OCI-LY1 (cell line): ENCODE results near the gene ALDH3B2.

ENCODE experiments used
- H2AFZ ChIP-seq: fragments of 200-600 bp; sonication (generic), shearing (Covaris generic); 2 replicates; pipeline ENCODE4 v1.6.0; 2014; ENCODE audit warnings: antibody characterized with exemption, mild to moderate bottlenecking, low read length
- H3F3A ChIP-seq: fragments of 200-600 bp; sonication (generic), shearing (Covaris generic); 2 replicates; pipeline ENCODE4 v1.6.0; 2014; ENCODE audit warnings: mild to moderate bottlenecking, antibody characterized with exemption, low read length, moderate library complexity; ENCODE audit not compliant: insufficient read depth
- H3K27ac ChIP-seq: fragments of 200-600 bp; sonication (generic); 2 replicates; pipeline ENCODE4 v1.5.1; 2014; ENCODE audit warnings: low read length, mixed run types, mild to moderate bottlenecking, low read depth; ENCODE audit not compliant: poor library complexity, severe bottlenecking
- H3K27me3 ChIP-seq: fragments of 200-600 bp; sonication (generic); 2 replicates; pipeline ENCODE4 v1.6.0; 2014; ENCODE audit warnings: antibody characterized with exemption, mild to moderate bottlenecking, low read length, moderate library complexity; ENCODE audit not compliant: insufficient read depth
- H3K36me3 ChIP-seq: fragments of 200-600 bp; sonication (generic); 2 replicates; pipeline ENCODE4 v1.6.1; 2014; ENCODE audit warnings: mild to moderate bottlenecking, antibody characterized with exemption, low read length, moderate library complexity, mixed read lengths; ENCODE audit not compliant: insufficient read depth
- H3K4me1 ChIP-seq: fragments of 200-600 bp; sonication (generic); 2 replicates; pipeline ENCODE4 v1.5.1; 2014; ENCODE audit warnings: mild to moderate bottlenecking, low read length, moderate library complexity; ENCODE audit not compliant: insufficient read depth, severe bottlenecking
- H3K4me2 ChIP-seq: fragments of 200-600 bp; sonication (generic), shearing (Covaris generic); 2 replicates; pipeline ENCODE4 v1.6.1; 2014; ENCODE audit warnings: low read length
- H3K4me3 ChIP-seq: fragments of 200-600 bp; sonication (generic); 2 replicates; pipeline ENCODE4 v1.5.1; 2014; ENCODE audit warnings: low read length, low read depth, mild to moderate bottlenecking, mixed read lengths; ENCODE audit not compliant: poor library complexity, severe bottlenecking
- H3K79me2 ChIP-seq: fragments of 200-600 bp; shearing (Covaris generic); 2 replicates; pipeline ENCODE4 v1.6.1; 2016; ENCODE audit warnings: mixed run types, low read length, mixed read lengths; ENCODE audit not compliant: insufficient read depth
- H3K9ac ChIP-seq: fragments of 200-600 bp; sonication (generic), shearing (Covaris generic); 2 replicates; pipeline ENCODE4 v1.6.1; 2014; ENCODE audit warnings: mild to moderate bottlenecking, low read length, mixed read lengths
- H3K9me2 ChIP-seq: fragments of 200-600 bp; sonication (generic), shearing (Covaris generic); 2 replicates; pipeline ENCODE4 v1.6.1; 2014; ENCODE audit warnings: low read depth, mild to moderate bottlenecking, low read length, mixed read lengths
- H3K9me3 ChIP-seq: fragments of 200-600 bp; shearing (Covaris generic); 2 replicates; pipeline ENCODE4 v1.6.1; 2014; ENCODE audit warnings: low read length, mixed read lengths
- H4K20me1 ChIP-seq: fragments of 200-600 bp; sonication (generic), shearing (Covaris generic); 2 replicates; pipeline ENCODE4 v1.6.0; 2016; ENCODE audit warnings: mild to moderate bottlenecking, low read length; ENCODE audit not compliant: insufficient read depth
- CTCF ChIP-seq: fragments of 200-600 bp; sonication (generic), shearing (Covaris generic); IDR thresholded peaks from 2 replicates; pipeline ENCODE4 v1.5.1; 2017; ENCODE audit warnings: mild to moderate bottlenecking, antibody characterized with exemption, low read length, moderate library complexity, mixed read lengths
- EZH2 ChIP-seq: fragments of 200-600 bp; sonication (generic), shearing (Covaris generic); IDR thresholded peaks from 2 replicates; pipeline ENCODE4 v1.8.0; 2017; ENCODE audit warnings: borderline replicate concordance, mixed run types, mild to moderate bottlenecking, antibody characterized with exemption, low read length, moderate library complexity, mixed read lengths

The ALDH3B2 gene

DNA sequence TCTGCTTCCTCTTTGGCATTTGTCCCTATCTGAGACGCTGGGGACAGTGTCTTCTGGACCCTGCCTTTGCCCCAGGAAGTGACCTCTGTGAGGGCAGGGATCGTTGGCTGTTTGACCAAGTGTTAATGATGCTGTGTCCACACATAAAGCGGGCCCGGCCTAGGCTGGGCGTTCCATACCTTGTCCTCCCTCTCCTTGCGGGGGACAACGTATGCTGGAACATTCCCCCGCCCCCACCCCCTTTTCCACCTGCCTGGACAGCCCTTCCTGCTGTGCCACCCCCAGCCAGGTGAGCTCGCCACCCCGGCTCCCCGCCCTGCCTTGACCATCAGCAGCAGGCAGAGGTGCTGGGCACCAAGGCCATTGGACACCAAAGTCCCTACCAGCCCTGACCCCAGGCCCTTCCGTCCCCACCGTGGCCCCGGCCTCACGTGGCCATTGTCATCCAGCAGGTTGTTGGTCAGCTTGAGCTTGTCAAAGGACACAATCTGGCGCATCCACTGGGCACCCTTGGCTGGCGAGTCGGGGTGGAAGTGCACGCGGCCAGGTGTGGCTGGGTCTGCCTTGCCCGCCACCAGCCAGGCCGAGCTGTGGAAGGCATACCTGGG is 40.6 kb downstream of the ALDH3B2 start:
- Histone ChIP-seq H3K4me3 (no peak overlapping the region), H3K9me2 (no peaks in the 10 kb centered on the region), H4K20me1 (no peaks in the 10 kb centered on the region), H3K79me2 (no peaks in the 10 kb centered on the region), H3K27me3 (peaks cover 9% of the 10 kb centered on the region; the same call in 1 of the 2 replicates), H3K36me3 (no peaks in the 10 kb centered on the region), H2AFZ (no peak overlapping the region), H3K4me1 (peaks cover 13% of the 10 kb centered on the region), H3K9ac (no peak overlapping the region), H3K4me2 (no peak overlapping the region), H3K27ac (no peak overlapping the region), H3F3A (no peaks in the 10 kb centered on the region), H3K9me3 (no peaks in the 10 kb centered on the region)
- TF ChIP-seq EZH2 = no peak
- TF ChIP-seq CTCF = no peak

DNA sequence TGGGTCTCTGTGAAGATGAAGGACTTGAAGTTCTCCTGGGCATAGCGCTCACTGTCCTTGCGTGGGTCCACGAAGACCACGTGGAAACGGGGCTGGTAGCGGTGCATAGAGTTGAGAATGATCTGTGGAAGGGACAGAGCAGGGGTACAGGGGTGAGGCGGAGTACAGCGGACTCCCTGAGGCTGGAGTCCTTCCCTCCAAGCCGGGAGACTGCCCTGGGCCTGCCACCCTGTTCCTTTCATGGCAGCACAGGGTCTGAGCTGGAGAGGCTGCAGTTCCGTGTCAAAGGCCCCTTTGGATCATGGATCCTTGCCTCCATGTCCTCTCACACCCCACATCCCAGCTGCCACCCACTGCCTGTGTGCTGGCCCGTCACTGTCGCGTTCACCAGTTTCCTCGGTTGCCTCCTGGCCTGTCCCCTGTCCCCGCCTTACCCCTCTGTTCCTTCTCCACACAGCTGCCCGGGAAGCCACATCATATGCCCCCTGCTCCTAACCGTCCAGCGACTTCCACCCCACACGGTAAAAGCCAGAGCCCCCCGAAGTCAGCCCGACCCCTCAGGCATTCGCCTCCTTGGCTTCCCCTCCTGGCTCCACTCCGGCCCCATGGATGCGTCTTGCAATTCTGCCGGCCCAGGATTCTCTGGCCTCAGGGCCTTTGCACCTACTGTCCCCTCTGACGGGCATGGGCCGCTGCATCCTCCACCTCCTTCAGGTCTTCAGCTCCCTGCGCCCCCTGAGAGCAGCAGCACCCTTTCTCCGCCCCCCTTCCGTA is 41.3 kb downstream of the ALDH3B2 start:
- Histone ChIP-seq H3K27ac (no peak overlapping the region), H3K9me2 (no peaks in the 10 kb centered on the region), H3K79me2 (no peaks in the 10 kb centered on the region), H3K9me3 (no peaks in the 10 kb centered on the region), H3K4me2 (no peak overlapping the region), H3K36me3 (no peaks in the 10 kb centered on the region), H3K9ac (no peak overlapping the region), H4K20me1 (no peaks in the 10 kb centered on the region), H2AFZ (no peak overlapping the region), H3F3A (no peaks in the 10 kb centered on the region), H3K4me3 (no peak overlapping the region), H3K4me1 (peaks cover 18% of the 10 kb centered on the region), H3K27me3 (peaks cover 9% of the 10 kb centered on the region; the same call in 1 of the 2 replicates)
- TF ChIP-seq CTCF (no peak), EZH2 (no peak)

GRCh38 chr11:67632175-67632981 is 42.0 kb downstream of the ALDH3B2 start:
- Histone ChIP-seq H3K27me3 (peaks cover 9% of the 10 kb centered on the region; the same call in 1 of the 2 replicates), H3F3A (no peaks in the 10 kb centered on the region), H3K4me2 (no peak overlapping the region), H2AFZ (no peak overlapping the region), H3K4me1 (peaks cover 18% of the 10 kb centered on the region), H3K9ac (no peak overlapping the region), H3K79me2 (no peaks in the 10 kb centered on the region), H3K9me3 (no peaks in the 10 kb centered on the region), H4K20me1 (no peaks in the 10 kb centered on the region), H3K9me2 (no peaks in the 10 kb centered on the region), H3K36me3 (no peaks in the 10 kb centered on the region), H3K4me3 (no peak overlapping the region), H3K27ac (no peak overlapping the region)
- TF ChIP-seq CTCF = no peak
- no peak for TF ChIP-seq EZH2
